CD4-positive, CD25-positive, alpha-beta regulatory T cell (primary cell): ENCODE measurements around the gene DNAI4. TPM values are rescaled to one million over a fixed set of nuclear protein-coding genes. Genes with fewer than 3 reads are reported as not detected.

Experiments
- ATAC-seq, 2 donors: fragments of 150-1000 bp; cut with Tn5 transposase; one replicate each; pipeline ENCODE4 v1.10.0; 2021; ENCODE audit warnings: low read depth in 2 of 2, moderate number of reproducible peaks in 2 of 2, moderate library complexity in 1 of 2
- DNase-seq, 3 donors: peaks; one replicate each; pipeline versions ENCODE4 v3.0.0 to v3.0.0-alpha.2; 2012 to 2022; ENCODE audit warnings: mixed read lengths in 1 of 3
- H3K27ac ChIP-seq: one replicate; pipeline ENCODE4 v1.7.0; 2013; ENCODE audit warnings: mild to moderate bottlenecking, low read length; ENCODE audit not compliant: insufficient read depth, poor library complexity, severe bottlenecking
- H3K27me3 ChIP-seq: one replicate; pipeline ENCODE4 v1.7.0; 2013; ENCODE audit warnings: low read length; ENCODE audit not compliant: control insufficient read depth, insufficient read depth
- H3K36me3 ChIP-seq: one replicate; pipeline ENCODE4 v1.7.0; 2013; ENCODE audit warnings: mild to moderate bottlenecking, low read length, moderate library complexity; ENCODE audit not compliant: control insufficient read depth, insufficient read depth
- H3K4me1 ChIP-seq: 2 replicates; pipeline ENCODE4 v1.7.0; 2013; ENCODE audit warnings: mild to moderate bottlenecking, low read length; ENCODE audit not compliant: insufficient read depth, control insufficient read depth, poor library complexity, severe bottlenecking
- H3K4me3 ChIP-seq: one replicate; pipeline ENCODE4 v1.7.0; 2013; ENCODE audit warnings: low read depth, mild to moderate bottlenecking, low read length, moderate library complexity
- H3K9me3 ChIP-seq, 2 experiments: 1 replicate in 1 of 2; 2 replicates in 1 of 2; pipeline ENCODE4 v1.7.0; 2013; ENCODE audit warnings: low read length in 2 of 2, mild to moderate bottlenecking in 1 of 2, moderate library complexity in 1 of 2; ENCODE audit not compliant: control insufficient read depth in 2 of 2
- H3K27ac Mint-ChIP-seq, 3 donors: one replicate each; pipeline ENCODE4 v1.8.0; 2020 to 2022; ENCODE audit warnings: mild to moderate bottlenecking in 3 of 3, mixed read lengths in 3 of 3, moderate library complexity in 2 of 3
- H3K27me3 Mint-ChIP-seq: one replicate; pipeline ENCODE4 v1.8.0; 2022; ENCODE audit warnings: mild to moderate bottlenecking, mixed read lengths
- H3K36me3 Mint-ChIP-seq: one replicate; pipeline ENCODE4 v1.8.0; 2020; ENCODE audit warnings: mixed read lengths
- H3K4me1 Mint-ChIP-seq, 4 donors: one replicate each; pipeline ENCODE4 v1.8.0; 2020 to 2022; ENCODE audit warnings: mixed read lengths in 4 of 4, mild to moderate bottlenecking in 1 of 4
- H3K4me3 Mint-ChIP-seq, 4 donors: one replicate each; pipeline ENCODE4 v1.8.0; 2020 to 2022; ENCODE audit warnings: mild to moderate bottlenecking in 4 of 4, mixed read lengths in 4 of 4, moderate library complexity in 3 of 4
- H3K9me3 Mint-ChIP-seq, 7 donors: one replicate each; pipeline ENCODE4 v1.8.0; 2020 to 2022; ENCODE audit warnings: mixed read lengths in 7 of 7, mild to moderate bottlenecking in 3 of 7, moderate library complexity in 2 of 7
- polyA plus RNA-seq, 4 donors: library from polyadenylated mRNA; unstranded; fragments of 300-500 nt; fragmentation: Illumina TruSeq; gene quantifications; one replicate each; pipeline ENCODE4 v1.2.3, GENCODE V29; 2021
- total RNA-seq: library from RNA; stranded (reverse); gene quantifications from one replicate; pipeline ENCODE4 v1.2.3, GENCODE V29; 2022

Gene DNAI4
- total and polyA plus RNA-seq, 5 donors from 2014 or later: 0.45 to 3.2 (median 2.0) TPM

- peaks cover 38% of the 10 kb centered on the region for H3K36me3 Mint-ChIP-seq
- H3K36me3 ChIP-seq: peaks cover 68% of the 10 kb centered on the region
- DNase-seq: no peak
Measured at GRCh38 chr1:66947267-66947666, 22.6 kb upstream of the DNAI4 start.

GRCh38 chr1:66945316-66945715, 20.7 kb upstream of the DNAI4 start:
- Histone ChIP-seq H3K27me3 (no peaks in the 10 kb centered on the region), H3K4me3 (no peak overlapping the region), H3K4me1 (peaks cover 18% of the 10 kb centered on the region), H3K9me3 (no peaks in the 10 kb centered on the region), H3K36me3 (peaks cover 56% of the 10 kb centered on the region), H3K27ac (no peak overlapping the region)
- H3K9me3 Mint-ChIP-seq: no peaks in the 10 kb centered on the region
- H3K27ac Mint-ChIP-seq: no peak overlapping the region
- peaks cover 39 to 75% (median 42%) of the 10 kb centered on the region in 4 donors for H3K4me1 Mint-ChIP-seq
- DNase-seq: no peak
- no peak overlapping the region for H3K4me3 Mint-ChIP-seq
- peaks cover 39% of the 10 kb centered on the region for H3K36me3 Mint-ChIP-seq
- no peaks in the 10 kb centered on the region for H3K27me3 Mint-ChIP-seq
- ATAC-seq: no peak

More at GRCh38 chr1:66947267-66947666, 22.6 kb upstream of the DNAI4 start:
- Histone ChIP-seq H3K4me1 (peaks cover 4% of the 10 kb centered on the region), H3K27ac (no peak overlapping the region), H3K4me3 (no peak overlapping the region), H3K27me3 (no peaks in the 10 kb centered on the region), H3K9me3 (no peaks in the 10 kb centered on the region)
- Mint-ChIP-seq H3K27ac (peak overlapping the region; percentile 60 to 80 (median 72)), H3K27me3 (no peaks in the 10 kb centered on the region), H3K9me3 (no peaks in the 10 kb centered on the region), H3K4me3 (peak overlapping the region in 1 of 4 donors; percentile 5), H3K4me1 (peaks cover 26 to 72% (median 34%) of the 10 kb centered on the region in 4 donors)
- ATAC-seq: no peak

GRCh38 chr1:66944330-66945274, 19.9 kb upstream of the DNAI4 start:
- H3K36me3 Mint-ChIP-seq: peaks cover 40% of the 10 kb centered on the region
- no peak overlapping the region for H3K4me3 Mint-ChIP-seq
- peaks cover 53% of the 10 kb centered on the region for H3K36me3 ChIP-seq
- no peaks in the 10 kb centered on the region for H3K27me3 ChIP-seq
- H3K4me3 ChIP-seq: no peak overlapping the region
- H3K4me1 ChIP-seq: peaks cover 19% of the 10 kb centered on the region
- DNase-seq (no peak), ATAC-seq (no peak)
- H3K27ac Mint-ChIP-seq: no peak overlapping the region
- H3K9me3 ChIP-seq: no peaks in the 10 kb centered on the region
- no peaks in the 10 kb centered on the region for H3K27me3 Mint-ChIP-seq
- H3K4me1 Mint-ChIP-seq: peaks cover 46 to 80% (median 49%) of the 10 kb centered on the region in 4 donors
- H3K9me3 Mint-ChIP-seq: no peaks in the 10 kb centered on the region
- H3K27ac ChIP-seq: peak overlapping the region; percentile 28

- peak overlapping the region; percentile 42 for H3K27ac ChIP-seq
- no peaks in the 10 kb centered on the region for H3K9me3 ChIP-seq
- H3K27me3 Mint-ChIP-seq: no peaks in the 10 kb centered on the region
- H3K4me1 Mint-ChIP-seq: peaks cover 57 to 81% (median 58%) of the 10 kb centered on the region in 4 donors
- H3K27me3 ChIP-seq: no peaks in the 10 kb centered on the region
- peaks cover 22% of the 10 kb centered on the region for H3K4me1 ChIP-seq
- ATAC-seq: no peak
- H3K4me3 ChIP-seq: no peak overlapping the region
- peaks cover 41% of the 10 kb centered on the region for H3K36me3 ChIP-seq
- no peak for DNase-seq
- peaks cover 35% of the 10 kb centered on the region for H3K36me3 Mint-ChIP-seq
- no peaks in the 10 kb centered on the region for H3K9me3 Mint-ChIP-seq
- H3K4me3 Mint-ChIP-seq: no peak overlapping the region
- peak overlapping the region in 1 of 3 donors; percentile 47 for H3K27ac Mint-ChIP-seq
Measured at GRCh38 chr1:66943361-66943969, 18.8 kb upstream of the DNAI4 start.

- Mint-ChIP-seq H3K4me1 (peaks cover 57 to 78% (median 62%) of the 10 kb centered on the region in 4 donors), H3K4me3 (peak overlapping the region in 2 of 4 donors; percentile 6 to 28), H3K9me3 (no peaks in the 10 kb centered on the region), H3K36me3 (peaks cover 15% of the 10 kb centered on the region), H3K27me3 (no peaks in the 10 kb centered on the region), H3K27ac (peak overlapping the region in 2 of 3 donors; percentile 49 to 64)
- Histone ChIP-seq H3K9me3 (no peaks in the 10 kb centered on the region), H3K4me1 (peaks cover 36% of the 10 kb centered on the region), H3K36me3 (peaks cover 17% of the 10 kb centered on the region), H3K4me3 (no peak overlapping the region), H3K27me3 (no peaks in the 10 kb centered on the region), H3K27ac (no peak overlapping the region)
- no peak for DNase-seq
- ATAC-seq: no peak
Measured at GRCh38 chr1:66940981-66941380, 16.3 kb upstream of the DNAI4 start.

- Histone ChIP-seq H3K4me3 (peak overlapping the region; percentile 51), H3K4me1 (peaks cover 57% of the 10 kb centered on the region), H3K36me3 (peaks cover 4% of the 10 kb centered on the region), H3K27me3 (no peaks in the 10 kb centered on the region), H3K9me3 (no peaks in the 10 kb centered on the region), H3K27ac (no peak overlapping the region)
- H3K27ac Mint-ChIP-seq: peak overlapping the region in 1 of 3 donors; percentile 32
- ATAC-seq (no peak), DNase-seq (no peak)
- peaks cover 67 to 89% (median 76%) of the 10 kb centered on the region in 4 donors for H3K4me1 Mint-ChIP-seq
- no peaks in the 10 kb centered on the region for H3K27me3 Mint-ChIP-seq
- H3K9me3 Mint-ChIP-seq: no peaks in the 10 kb centered on the region
- H3K4me3 Mint-ChIP-seq: peak overlapping the region in 3 of 4 donors; percentile 16 to 72 (median 57)
- H3K36me3 Mint-ChIP-seq: peaks cover 14% of the 10 kb centered on the region
Measured at GRCh38 chr1:66938613-66939012, 14.0 kb upstream of the DNAI4 start.

GRCh38 chr1:66937529-66938234, 13.0 kb upstream of the DNAI4 start:
- Histone ChIP-seq H3K36me3 (peaks cover 4% of the 10 kb centered on the region), H3K27me3 (no peaks in the 10 kb centered on the region), H3K9me3 (no peaks in the 10 kb centered on the region), H3K4me1 (peaks cover 67% of the 10 kb centered on the region), H3K27ac (no peak overlapping the region), H3K4me3 (peak overlapping the region; percentile 51)
- Mint-ChIP-seq H3K36me3 (peaks cover 14% of the 10 kb centered on the region), H3K27me3 (no peaks in the 10 kb centered on the region), H3K4me1 (peaks cover 67 to 92% (median 80%) of the 10 kb centered on the region in 4 donors), H3K9me3 (no peaks in the 10 kb centered on the region), H3K4me3 (peak overlapping the region; percentile 46 to 56 (median 50)), H3K27ac (peak overlapping the region in 1 of 3 donors; percentile 60)
- DNase-seq: no peak
- no peak for ATAC-seq
